Prostate gland (tissue), 2 donors: ENCODE data around the gene CACFD1. TPM values are rescaled to one million over a fixed set of nuclear protein-coding genes. Genes with fewer than 3 reads are reported as not detected.

Experiments
- DNase-seq: peaks from one replicate; pipeline ENCODE4 v3.0.0-alpha.2; 2019; ENCODE audit warnings: low spot score
- H3K27ac ChIP-seq, 2 donors: fragments of 200-600 bp; sonication (generic); 2 replicates each; pipeline ENCODE4 v1.5.1; 2017 to 2019
- H3K27me3 ChIP-seq: fragments of 200-600 bp; sonication (generic); replicated peaks from 2 replicates; pipeline ENCODE4 v1.5.1; 2019; ENCODE audit not compliant: insufficient read depth
- H3K36me3 ChIP-seq, 2 donors: fragments of 200-600 bp; sonication (generic); 1 replicate in 1 of 2; 2 replicates in 1 of 2; pipeline versions ENCODE4 v1.5.1 to v1.8.1; 2017 to 2019
- H3K4me1 ChIP-seq: fragments of 200-600 bp; sonication (generic); replicated peaks from 2 replicates; pipeline ENCODE4 v1.5.1; 2019
- H3K4me3 ChIP-seq, 2 donors: fragments of 200-600 bp; sonication (generic); 2 replicates each; pipeline ENCODE4 v1.5.1; 2017 to 2019
- H3K9me3 ChIP-seq: fragments of 200-600 bp; sonication (generic); 2 replicates; pipeline ENCODE4 v1.5.1; 2017
- POLR2A ChIP-seq: fragments of 450-650 bp; IDR thresholded peaks from one replicate; pipeline ENCODE4 v1.6.1; 2016; ENCODE audit warnings: antibody characterized with exemption, mild to moderate bottlenecking
- POLR2AphosphoS5 ChIP-seq: sonication (generic); formaldehyde crosslinking; IDR thresholded peaks from one replicate; pipeline ENCODE4 v1.6.1; 2017; ENCODE audit warnings: antibody characterized with exemption
- WGBS: methylation state at CpG from one replicate; pipeline ENCODE4 v1.1.5; 2018; 5-methylcytosine and 5-hydroxymethylcytosine counted together
- intact Hi-C: fragments of 100-400 bp; cut with DNase I; formaldehyde crosslinking; loops from one replicate; pipeline ENCODE4 v1.14.2; 2022
- total RNA-seq, 2 donors: library from RNA; depleted of rRNA; stranded (reverse); fragments of >200 nt; gene quantifications; one replicate each; pipeline ENCODE4 v1.1.0, GENCODE V29; 2016
- TF ChIP-seq, protein P1 (sequence below), 4 experiments: fragments of 200-600 bp in 2 of 4; fragments of 450-650 bp in 2 of 4; sonication (generic) in 2 of 4; IDR thresholded peaks; 1 replicate in 3 of 4; 2 replicates in 1 of 4; pipeline ENCODE4 v1.5.1; 2016 to 2019; ENCODE audit warnings: antibody characterized with exemption in 4 of 4, mild to moderate bottlenecking in 2 of 4, moderate library complexity in 2 of 4

Gene CACFD1
- total RNA-seq, 2 donors from 2014 or later: 23.0 to 40.2 TPM

DNA sequence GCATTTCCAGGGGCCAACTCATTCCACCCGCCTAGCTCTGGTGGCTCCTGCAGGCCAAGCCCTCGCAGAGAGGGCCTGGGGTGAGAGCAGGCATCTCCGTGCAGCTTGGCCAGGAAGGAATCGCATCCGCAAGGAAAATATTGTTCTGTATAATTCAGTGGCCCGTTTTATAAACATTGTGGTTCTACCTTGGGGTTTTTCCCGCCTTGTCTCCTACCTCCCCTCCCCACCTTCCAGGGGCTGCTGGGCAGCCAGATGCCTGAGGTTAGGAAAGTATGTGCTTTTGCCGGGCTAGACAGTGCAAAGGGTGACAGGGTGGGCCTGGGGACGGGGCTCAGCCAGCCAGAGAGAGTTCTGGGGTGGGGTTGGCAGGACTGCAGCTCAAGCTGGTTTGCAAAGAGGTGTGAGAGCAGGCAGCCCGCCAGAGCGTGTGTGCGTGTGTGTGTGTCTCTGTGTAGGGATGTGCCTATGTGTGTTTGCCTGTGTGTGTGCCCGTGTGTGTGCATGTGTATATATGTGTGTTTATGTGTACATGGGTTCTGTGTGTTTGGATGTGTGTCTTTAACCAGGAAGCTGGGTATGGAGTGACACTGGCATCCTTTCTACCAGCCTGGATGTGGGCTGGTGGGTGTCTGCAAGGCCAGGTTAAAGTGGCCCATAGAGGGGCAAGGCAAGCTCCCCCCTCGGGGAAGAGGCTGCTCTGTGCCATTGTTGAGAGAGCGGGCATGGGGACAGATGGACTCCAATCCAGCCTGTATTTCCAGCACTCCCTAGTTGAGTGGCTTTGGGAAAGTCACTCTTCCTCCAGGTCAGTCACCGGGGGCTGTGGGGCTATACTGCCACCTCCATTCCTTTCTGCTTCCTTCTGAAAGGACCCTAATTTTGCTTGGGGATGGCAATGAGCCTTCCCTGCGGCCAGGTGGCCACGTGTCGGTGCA is 29.7 kb downstream of the CACFD1 start:
- DNase-seq: no peak
- Histone ChIP-seq H3K27ac (no peak overlapping the region), H3K9me3 (no peaks in the 10 kb centered on the region), H3K36me3 (no peaks in the 10 kb centered on the region), H3K4me1 (peaks cover 6% of the 10 kb centered on the region), H3K4me3 (no peak overlapping the region), H3K27me3 (no peaks in the 10 kb centered on the region)
- intact Hi-C loops: loop anchor here (5.0 kb wide), 1 partner anchor 302 kb away; no protein-coding TSS in a partner anchor
- TF ChIP-seq POLR2AphosphoS5: no peak
- WGBS: 86% methylated on average over 19 of the region's 19 CpGs

DNA sequence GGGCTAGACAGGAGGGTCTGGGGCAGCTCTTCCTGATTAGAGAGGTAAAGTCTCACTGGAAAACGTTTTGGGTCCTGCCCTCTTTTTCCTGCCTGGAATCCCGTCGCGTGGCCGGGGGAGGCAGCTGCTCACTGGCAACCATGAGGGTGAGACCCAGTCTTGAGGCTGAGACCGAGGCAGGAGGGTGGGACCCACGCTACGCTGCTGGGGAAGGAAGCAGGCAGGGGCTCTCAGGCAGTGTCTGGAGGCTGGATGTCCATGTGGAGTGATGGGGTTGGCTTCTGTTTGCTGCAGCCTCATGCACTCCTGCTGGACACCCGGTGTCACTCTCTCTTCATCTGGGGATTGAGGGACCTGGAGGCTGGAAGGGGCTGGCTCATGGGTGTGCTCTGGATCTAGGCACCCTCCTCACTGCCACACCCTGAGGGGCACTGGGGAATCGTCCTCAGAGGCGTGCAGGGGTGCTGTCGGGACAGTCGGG is 30.5 kb downstream of the CACFD1 start:
- Histone ChIP-seq H3K4me1 (peaks cover 2% of the 10 kb centered on the region), H3K27ac (no peak overlapping the region), H3K9me3 (no peaks in the 10 kb centered on the region), H3K36me3 (no peaks in the 10 kb centered on the region), H3K27me3 (no peaks in the 10 kb centered on the region), H3K4me3 (no peak overlapping the region)
- WGBS: 79% methylated on average over 13 of the region's 13 CpGs
- intact Hi-C loops: no loop called here
- no peak for DNase-seq
- TF ChIP-seq POLR2AphosphoS5 (no peak), POLR2A (no peak)
- TF ChIP-seq, protein P1, sequence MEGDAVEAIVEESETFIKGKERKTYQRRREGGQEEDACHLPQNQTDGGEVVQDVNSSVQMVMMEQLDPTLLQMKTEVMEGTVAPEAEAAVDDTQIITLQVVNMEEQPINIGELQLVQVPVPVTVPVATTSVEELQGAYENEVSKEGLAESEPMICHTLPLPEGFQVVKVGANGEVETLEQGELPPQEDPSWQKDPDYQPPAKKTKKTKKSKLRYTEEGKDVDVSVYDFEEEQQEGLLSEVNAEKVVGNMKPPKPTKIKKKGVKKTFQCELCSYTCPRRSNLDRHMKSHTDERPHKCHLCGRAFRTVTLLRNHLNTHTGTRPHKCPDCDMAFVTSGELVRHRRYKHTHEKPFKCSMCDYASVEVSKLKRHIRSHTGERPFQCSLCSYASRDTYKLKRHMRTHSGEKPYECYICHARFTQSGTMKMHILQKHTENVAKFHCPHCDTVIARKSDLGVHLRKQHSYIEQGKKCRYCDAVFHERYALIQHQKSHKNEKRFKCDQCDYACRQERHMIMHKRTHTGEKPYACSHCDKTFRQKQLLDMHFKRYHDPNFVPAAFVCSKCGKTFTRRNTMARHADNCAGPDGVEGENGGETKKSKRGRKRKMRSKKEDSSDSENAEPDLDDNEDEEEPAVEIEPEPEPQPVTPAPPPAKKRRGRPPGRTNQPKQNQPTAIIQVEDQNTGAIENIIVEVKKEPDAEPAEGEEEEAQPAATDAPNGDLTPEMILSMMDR (IDR thresholded peaks at IDR 0.05): no peak

DNA sequence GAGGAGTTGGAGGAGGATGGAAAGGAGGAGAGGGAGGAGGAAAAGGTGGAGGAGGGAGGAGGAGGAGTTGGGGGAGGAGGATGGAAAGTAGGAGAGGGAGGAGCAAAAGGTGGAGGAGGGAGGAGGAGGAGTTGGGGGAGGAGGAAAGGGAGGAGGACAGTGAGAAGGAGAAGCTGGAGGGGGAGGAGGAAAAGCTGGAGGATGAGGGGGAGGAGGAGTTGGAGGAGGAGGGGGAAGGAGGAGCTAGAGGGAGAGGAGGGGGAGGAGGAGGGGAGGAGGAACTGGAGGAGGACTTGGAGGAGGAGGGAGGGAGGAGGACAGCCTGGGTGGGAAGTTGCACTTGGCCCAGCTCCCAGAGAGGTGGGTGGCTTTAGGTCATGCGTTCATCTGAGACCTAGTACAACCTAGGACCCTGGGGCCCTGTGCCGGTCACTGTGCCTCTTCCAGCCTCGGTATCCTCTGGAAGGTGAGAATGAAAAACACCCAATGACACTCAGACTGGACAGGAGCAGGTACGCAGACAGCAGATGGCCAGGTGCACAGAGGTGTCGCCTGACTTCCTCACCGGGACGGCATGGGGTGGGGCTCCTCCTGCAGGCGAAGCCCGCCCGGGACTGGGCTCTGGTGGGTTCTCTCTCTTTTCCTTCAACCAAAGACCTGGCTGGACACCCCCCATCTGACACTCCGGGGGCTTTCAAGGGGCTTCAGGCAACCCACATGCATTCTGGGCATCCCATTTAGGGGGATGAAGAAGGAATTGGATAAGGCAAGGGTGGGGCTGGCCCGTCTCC is 31.3 kb downstream of the CACFD1 start:
- no peak for DNase-seq
- H3K27me3 ChIP-seq: no peaks in the 10 kb centered on the region
- no peak overlapping the region for H3K27ac ChIP-seq
- 85% methylated on average over 11 of the region's 12 CpGs for WGBS
- H3K36me3 ChIP-seq: no peaks in the 10 kb centered on the region
- intact Hi-C loops: no loop called here
- H3K4me1 ChIP-seq: no peaks in the 10 kb centered on the region
- H3K4me3 ChIP-seq: no peak overlapping the region
- TF ChIP-seq POLR2A (no peak), POLR2AphosphoS5 (no peak)
- TF ChIP-seq, protein P1 (IDR thresholded peaks at IDR 0.05): no peak
- H3K9me3 ChIP-seq: no peaks in the 10 kb centered on the region

DNA sequence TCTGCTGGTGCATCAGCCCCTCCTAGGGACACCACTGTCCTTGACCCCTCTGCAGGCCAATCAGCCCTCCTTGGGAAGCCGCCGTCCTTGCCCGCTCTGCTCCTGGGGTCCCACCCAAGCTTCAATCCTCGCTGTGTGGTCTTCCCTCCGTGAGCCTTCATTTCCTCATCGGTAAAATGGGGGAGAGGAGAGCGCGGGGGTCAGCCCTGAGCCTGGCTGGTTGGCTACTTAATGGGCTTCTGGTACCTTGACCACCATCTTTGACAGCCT is 31.8 kb downstream of the CACFD1 start:
- intact Hi-C loops: no loop called here
- Histone ChIP-seq H3K9me3 (no peaks in the 10 kb centered on the region), H3K27ac (no peak overlapping the region), H3K36me3 (no peaks in the 10 kb centered on the region), H3K27me3 (peaks cover 2% of the 10 kb centered on the region), H3K4me3 (no peak overlapping the region), H3K4me1 (no peaks in the 10 kb centered on the region)
- DNase-seq: no peak
- TF ChIP-seq POLR2AphosphoS5: no peak
- TF ChIP-seq, protein P1 (IDR thresholded peaks at IDR 0.05): no peak
- TF ChIP-seq POLR2A: no peak
- 97% methylated on average over 8 of the region's 8 CpGs for WGBS
